ENCODE data around the gene TRMO. TPM values are rescaled to one million over a fixed set of nuclear protein-coding genes. Genes with fewer than 3 reads are reported as not detected.
"Not testable (repeated sequence)": the region's sequence is repeated elsewhere in the genome, so short reads cannot be mapped to it uniquely, and the experiment has no call there.

The TRMO gene, protein sequence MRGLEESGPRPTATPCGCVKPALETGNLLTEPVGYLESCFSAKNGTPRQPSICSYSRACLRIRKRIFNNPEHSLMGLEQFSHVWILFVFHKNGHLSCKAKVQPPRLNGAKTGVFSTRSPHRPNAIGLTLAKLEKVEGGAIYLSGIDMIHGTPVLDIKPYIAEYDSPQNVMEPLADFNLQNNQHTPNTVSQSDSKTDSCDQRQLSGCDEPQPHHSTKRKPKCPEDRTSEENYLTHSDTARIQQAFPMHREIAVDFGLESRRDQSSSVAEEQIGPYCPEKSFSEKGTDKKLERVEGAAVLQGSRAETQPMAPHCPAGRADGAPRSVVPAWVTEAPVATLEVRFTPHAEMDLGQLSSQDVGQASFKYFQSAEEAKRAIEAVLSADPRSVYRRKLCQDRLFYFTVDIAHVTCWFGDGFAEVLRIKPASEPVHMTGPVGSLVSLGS
- 10 to 100 TPM in 1 of 3 donors, 1 to 10 TPM in 2; 5.9 to 11.4 (median 7.9) TPM for polyA plus RNA-seq

DNA sequence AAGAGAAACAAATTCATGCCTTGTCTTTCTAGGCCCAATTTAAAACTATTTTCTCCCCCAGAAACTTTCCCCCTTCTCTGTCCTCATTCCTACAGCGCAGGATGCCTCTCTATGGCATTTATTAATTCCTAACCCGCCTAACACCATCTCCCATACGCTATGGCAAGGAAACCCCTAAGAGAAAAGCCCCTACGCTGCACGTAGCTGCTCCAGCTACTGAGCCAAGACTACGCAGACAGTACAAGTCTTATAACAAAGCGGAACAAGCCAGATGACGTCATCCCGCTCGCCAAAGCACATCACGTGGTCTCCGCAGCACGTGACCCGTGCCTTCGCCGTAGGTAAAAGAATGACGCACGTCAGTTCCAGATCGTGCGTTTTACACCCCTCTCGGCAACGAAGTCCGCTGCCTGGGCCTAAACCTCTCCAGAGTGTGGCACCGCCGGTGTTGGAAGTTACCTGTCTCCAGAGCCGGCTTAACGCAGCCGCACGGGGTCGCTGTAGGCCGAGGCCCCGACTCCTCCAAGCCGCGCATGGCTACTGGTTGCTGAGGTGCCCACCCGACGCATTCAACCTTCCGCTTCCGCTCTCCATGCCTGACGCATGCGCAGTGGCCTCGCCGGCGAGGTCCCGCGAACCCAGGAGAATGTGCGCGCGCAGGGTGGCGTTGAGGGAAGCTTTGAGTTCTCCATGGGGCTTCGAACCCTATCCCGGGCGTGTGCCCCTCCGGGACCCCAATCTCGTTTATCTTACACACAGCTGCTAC, at the start of gene TRMO:
TRMO (minus strand) TSS at position 542 of the 766 bp plus-strand sequence; CDS start at position 535, 7 bp downstream.
- Mint-ChIP-seq H3K4me3 (peak within 1 kb of the TSS; percentile 88 to 95 (median 92)), H3K36me3 (peaks cover 0 to 3% (median 0%) of the 10 kb centered on the region in 3 donors), H3K4me1 (peaks cover 44 to 57% of the 10 kb centered on the region in 2 donors), H3K27ac (peak within 1 kb of the TSS; percentile 96 to 100 (median 99)), H3K27me3 (ENCODE audit: low read depth in 3 of 3) (peaks cover 19 to 25% (median 19%) of the 10 kb centered on the region in 3 donors), H3K9me3 (no peaks in the 10 kb centered on the region)
- DNase-seq = peak; percentile 98 to 99 (median 98)

DNA sequence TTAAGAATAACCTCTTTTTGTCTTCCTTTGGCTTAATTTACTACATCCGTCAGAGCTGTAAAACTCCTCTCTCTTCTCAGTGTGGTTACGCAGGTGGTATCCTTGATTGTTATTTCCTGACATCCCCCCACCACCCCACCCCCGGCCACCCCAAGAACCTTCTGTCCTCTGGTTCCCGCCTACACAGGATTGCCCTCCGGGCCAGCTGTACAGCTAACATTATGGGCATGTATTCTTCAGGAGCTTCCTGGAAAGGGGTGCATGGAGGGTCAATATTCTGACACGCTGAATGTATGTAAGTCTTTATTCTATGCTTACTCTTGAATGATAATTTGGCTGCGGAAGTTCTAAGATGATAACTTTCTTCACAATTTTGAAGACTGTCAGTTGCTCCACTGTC, 47.9 kb upstream of the TRMO start:
- Mint-ChIP-seq H3K27me3 (ENCODE audit: low read depth in 3 of 3) (peaks cover 1 to 11% (median 4%) of the 10 kb centered on the region in 3 donors), H3K4me1 (no peaks in the 10 kb centered on the region), H3K4me3 (no peak overlapping the region), H3K9me3 (no peaks in the 10 kb centered on the region), H3K36me3 (peaks cover 0 to 2% (median 1%) of the 10 kb centered on the region in 3 donors), H3K27ac (no peak overlapping the region)
- no peak for DNase-seq

DNA sequence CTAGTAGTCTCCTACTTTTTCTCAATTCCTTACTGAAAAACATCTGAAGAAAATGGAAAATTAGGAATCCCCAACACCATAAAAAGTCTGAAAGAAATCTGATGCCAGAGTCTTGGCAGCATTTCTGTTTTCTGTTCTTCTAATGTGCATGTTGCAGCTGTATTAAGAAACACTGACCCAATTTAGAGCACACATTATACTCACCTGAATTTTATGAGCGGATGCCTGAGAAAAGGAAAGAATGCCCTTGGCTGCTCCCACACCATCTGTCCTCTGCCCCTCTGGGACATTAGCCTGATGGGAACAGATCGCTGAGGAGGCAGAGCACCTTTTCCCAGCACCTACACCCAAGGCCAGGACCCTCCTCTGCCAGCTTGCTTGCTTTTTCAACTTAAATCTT, 46.7 kb upstream of the TRMO start:
- H3K36me3 Mint-ChIP-seq = no peaks in the 10 kb centered on the region
- peaks cover 0 to 10% (median 4%) of the 10 kb centered on the region in 3 donors for H3K27me3 Mint-ChIP-seq (ENCODE audit: low read depth in 3 of 3)
- no peak overlapping the region for H3K27ac Mint-ChIP-seq

DNA sequence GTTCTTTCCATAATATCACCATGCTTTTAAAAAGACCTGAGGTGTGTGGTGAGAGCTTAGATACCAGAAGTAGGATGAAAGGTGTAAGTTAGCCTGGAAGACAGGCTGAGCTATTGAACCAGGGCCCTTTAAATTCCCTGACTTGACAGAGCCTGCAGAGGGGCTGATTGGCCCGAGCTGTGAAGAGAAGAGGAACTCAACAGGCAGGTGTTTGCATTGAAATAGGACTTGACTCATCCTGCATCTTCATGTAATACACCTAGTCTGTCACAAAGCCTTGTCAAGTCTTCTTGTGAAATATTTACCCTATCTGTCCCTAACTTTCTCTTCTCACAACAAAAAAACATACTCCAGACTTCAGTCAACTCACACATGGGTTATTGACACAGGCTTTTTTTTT, 44.2 kb upstream of the TRMO start:
- peaks cover 0 to 8% (median 2%) of the 10 kb centered on the region in 3 donors for H3K27me3 Mint-ChIP-seq (ENCODE audit: low read depth in 3 of 3)
- no peak overlapping the region for H3K27ac Mint-ChIP-seq
- no peaks in the 10 kb centered on the region for H3K4me1 Mint-ChIP-seq
- H3K4me3 Mint-ChIP-seq = no peak overlapping the region
- no peaks in the 10 kb centered on the region for H3K9me3 Mint-ChIP-seq
- no peak for DNase-seq
- H3K36me3 Mint-ChIP-seq = no peaks in the 10 kb centered on the region

More for the DNA sequence above, 46.7 kb upstream of the TRMO start:
- no peaks in the 10 kb centered on the region for H3K9me3 Mint-ChIP-seq
- H3K4me3 Mint-ChIP-seq = no peak overlapping the region
- no peaks in the 10 kb centered on the region for H3K4me1 Mint-ChIP-seq
- no peak for DNase-seq

DNA sequence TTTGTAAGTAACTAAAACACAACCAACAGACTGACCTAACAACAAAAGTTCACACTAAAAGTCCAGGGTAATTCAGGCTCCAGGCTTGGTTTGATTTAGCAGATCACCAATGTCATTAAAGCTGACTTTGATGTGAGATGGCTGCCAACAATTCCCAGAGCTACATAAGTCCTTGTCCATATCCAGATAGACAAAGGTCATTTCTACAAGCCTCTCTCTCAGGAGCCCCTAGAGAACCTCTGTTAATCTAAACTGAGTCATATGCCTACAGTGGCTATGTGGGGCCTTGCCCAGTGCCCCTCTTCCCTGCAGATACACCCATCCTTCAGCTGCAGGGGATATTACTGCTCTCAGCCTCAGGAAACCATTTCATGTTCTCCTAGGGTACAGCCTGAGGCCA, 42.6 kb upstream of the TRMO start:
- Mint-ChIP-seq H3K9me3 (no peaks in the 10 kb centered on the region), H3K4me1 (no peaks in the 10 kb centered on the region), H3K27ac (no peak overlapping the region), H3K36me3 (no peaks in the 10 kb centered on the region), H3K27me3 (ENCODE audit: low read depth in 3 of 3) (peaks cover 0 to 8% (median 0%) of the 10 kb centered on the region in 3 donors), H3K4me3 (no peak overlapping the region)
- no peak for DNase-seq

DNA sequence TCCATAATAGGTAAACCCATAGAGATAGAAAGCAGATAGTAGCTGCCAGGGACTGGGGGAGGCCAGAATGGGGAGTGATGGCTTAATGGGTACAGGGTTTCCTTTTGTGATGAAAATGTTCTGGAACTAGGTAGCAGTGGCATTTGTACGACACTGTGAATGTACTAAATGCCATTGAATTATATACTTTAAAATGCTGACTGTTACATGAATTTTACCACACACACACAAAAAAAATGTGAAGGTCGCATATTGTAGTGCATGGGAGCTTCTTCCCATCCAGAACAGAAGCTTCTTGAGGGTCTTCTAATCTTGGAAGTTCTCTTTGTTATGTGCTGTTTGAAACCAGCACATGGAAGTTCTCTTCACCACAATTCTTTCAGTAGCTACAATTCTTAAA, 40.9 kb upstream of the TRMO start:
- Mint-ChIP-seq H3K4me3 (no peak overlapping the region), H3K9me3 (no peaks in the 10 kb centered on the region), H3K27ac (no peak overlapping the region), H3K36me3 (no peaks in the 10 kb centered on the region), H3K4me1 (no peaks in the 10 kb centered on the region), H3K27me3 (ENCODE audit: low read depth in 3 of 3) (peaks cover 0 to 6% (median 0%) of the 10 kb centered on the region in 3 donors)
- no peak for DNase-seq

DNA sequence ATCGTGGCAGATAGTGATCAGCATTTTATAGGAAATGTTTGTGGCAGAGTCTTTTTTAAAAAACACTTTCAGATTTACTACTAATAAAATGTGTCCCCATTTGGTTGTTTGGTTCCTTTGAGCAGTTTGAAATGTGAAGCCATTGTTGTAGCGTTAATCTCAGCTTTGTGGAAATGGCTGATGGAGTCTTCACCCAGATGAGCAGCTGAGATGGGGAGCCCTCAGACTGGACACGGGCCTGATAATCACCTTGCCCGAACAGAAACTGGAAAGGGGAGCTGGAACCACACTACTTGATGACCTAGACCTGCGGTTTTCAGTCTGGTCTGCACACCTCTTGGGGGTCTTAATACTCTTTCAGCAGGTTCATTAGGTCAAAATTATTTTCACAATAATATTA, 40.3 kb upstream of the TRMO start:
- no peak overlapping the region for H3K4me3 Mint-ChIP-seq
- no peaks in the 10 kb centered on the region for H3K36me3 Mint-ChIP-seq
- no peaks in the 10 kb centered on the region for H3K9me3 Mint-ChIP-seq
- peaks cover 0 to 6% (median 0%) of the 10 kb centered on the region in 3 donors for H3K27me3 Mint-ChIP-seq (ENCODE audit: low read depth in 3 of 3)
- no peak for DNase-seq
- no peak overlapping the region for H3K27ac Mint-ChIP-seq
- no peaks in the 10 kb centered on the region for H3K4me1 Mint-ChIP-seq

DNA sequence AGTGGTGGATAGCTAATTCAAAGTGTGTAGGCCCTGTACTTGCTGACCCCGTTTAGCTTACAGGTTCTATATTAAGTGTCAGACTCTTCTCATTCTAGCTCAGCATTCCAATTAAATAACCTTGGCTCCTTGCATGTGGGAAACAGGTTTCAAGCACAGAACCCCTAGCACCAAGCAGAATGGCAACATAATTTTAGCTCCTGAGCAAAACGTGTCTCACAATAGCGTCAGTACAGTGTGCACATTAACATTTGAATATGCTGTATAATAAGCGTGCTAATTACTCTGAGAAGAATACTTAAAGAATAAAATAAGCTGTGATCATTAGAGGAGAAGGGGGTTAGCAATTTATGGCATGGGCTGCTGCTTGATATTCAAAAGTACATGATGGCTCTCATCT, 39.8 kb upstream of the TRMO start:
- Mint-ChIP-seq H3K9me3 (no peaks in the 10 kb centered on the region), H3K27ac (no peak overlapping the region), H3K36me3 (no peaks in the 10 kb centered on the region), H3K4me1 (no peaks in the 10 kb centered on the region), H3K4me3 (no peak overlapping the region), H3K27me3 (ENCODE audit: low read depth in 3 of 3) (peaks cover 0 to 6% (median 0%) of the 10 kb centered on the region in 3 donors)
- DNase-seq = no peak

DNA sequence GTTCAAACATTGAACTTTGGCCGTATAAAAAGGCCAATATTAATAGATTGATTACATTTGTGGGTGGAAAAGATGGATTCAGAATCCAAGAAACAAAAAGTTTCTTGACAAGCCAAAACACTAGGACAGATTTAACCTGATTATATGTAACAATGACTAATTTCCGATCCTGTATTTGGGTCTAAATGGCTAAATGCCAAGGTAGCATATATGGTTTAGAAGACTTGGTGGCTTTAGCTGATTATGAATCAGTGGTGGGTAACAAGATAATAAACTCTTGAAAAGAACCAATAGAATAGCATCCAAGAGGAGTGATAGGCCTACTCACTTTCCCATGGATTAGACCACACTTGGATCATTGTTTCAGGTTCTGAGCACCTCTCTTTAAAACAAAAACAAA, 39.1 kb upstream of the TRMO start:
- Mint-ChIP-seq H3K36me3 (no peaks in the 10 kb centered on the region), H3K9me3 (no peaks in the 10 kb centered on the region), H3K27ac (no peak overlapping the region), H3K27me3 (ENCODE audit: low read depth in 3 of 3) (peaks cover 0 to 4% (median 0%) of the 10 kb centered on the region in 3 donors), H3K4me1 (no peaks in the 10 kb centered on the region), H3K4me3 (no peak overlapping the region)
- DNase-seq = no peak

DNA sequence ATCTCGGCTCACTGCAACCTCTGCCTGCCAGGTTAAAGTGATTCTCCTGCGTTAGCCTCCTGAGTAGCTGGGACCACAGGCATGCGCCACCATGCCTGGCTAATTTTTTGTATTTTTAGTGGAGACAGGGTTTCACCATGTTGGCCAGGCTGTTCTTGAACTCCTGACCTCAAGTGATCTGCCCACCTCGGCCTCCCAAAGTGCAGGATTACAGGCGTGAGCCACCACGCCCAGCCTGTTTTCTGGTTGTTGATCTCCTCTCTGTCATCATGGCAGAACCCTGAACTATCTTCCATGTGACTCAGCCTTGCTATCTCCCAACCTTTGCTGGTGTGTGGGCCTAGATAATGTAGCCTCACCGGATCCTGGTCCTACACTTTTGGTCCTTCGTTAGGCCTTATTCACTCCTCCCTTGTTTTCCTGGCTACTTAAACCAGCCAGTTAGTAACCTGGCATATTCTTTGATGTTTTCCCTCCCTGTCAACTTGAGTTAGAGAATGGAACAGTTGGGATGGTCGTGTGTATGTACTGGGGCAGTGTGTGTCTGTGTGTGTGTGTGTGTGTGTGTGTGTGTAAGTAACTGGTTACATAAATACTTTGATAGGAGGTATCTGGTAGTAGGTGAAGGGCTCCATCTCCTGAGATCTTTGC, 38.5 kb upstream of the TRMO start:
- not testable (repeated sequence) for H3K4me3 Mint-ChIP-seq; H3K27ac Mint-ChIP-seq; H3K9me3 Mint-ChIP-seq; H3K4me1 Mint-ChIP-seq; H3K27me3 Mint-ChIP-seq (ENCODE audit: low read depth in 3 of 3); H3K36me3 Mint-ChIP-seq; DNase-seq

DNA sequence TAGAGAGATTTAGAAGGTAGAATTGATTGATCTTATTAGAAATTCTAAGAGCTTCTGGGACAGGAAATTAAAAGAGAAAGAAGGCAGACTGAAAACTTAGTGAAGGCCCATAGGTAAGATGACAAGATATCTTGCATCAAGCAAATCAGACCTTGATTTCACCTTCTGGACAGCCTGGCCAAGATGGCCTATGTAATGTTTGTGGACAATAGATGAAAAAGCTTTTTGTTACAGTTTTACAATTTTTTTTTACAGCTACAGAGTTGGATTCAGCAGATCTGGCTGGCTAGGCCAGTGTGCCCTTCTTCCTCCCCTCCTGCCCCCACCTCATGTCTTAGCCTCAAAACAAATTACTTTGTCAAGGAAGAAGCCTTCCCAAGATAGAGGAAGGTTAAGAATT, 37.3 kb upstream of the TRMO start:
- no peak for DNase-seq
- Mint-ChIP-seq H3K4me1 (no peaks in the 10 kb centered on the region), H3K9me3 (no peaks in the 10 kb centered on the region), H3K27me3 (ENCODE audit: low read depth in 3 of 3) (peaks cover 0 to 2% (median 0%) of the 10 kb centered on the region in 3 donors), H3K27ac (peak overlapping the region in 1 of 6 donors; percentile 6), H3K36me3 (no peaks in the 10 kb centered on the region), H3K4me3 (no peak overlapping the region)

DNA sequence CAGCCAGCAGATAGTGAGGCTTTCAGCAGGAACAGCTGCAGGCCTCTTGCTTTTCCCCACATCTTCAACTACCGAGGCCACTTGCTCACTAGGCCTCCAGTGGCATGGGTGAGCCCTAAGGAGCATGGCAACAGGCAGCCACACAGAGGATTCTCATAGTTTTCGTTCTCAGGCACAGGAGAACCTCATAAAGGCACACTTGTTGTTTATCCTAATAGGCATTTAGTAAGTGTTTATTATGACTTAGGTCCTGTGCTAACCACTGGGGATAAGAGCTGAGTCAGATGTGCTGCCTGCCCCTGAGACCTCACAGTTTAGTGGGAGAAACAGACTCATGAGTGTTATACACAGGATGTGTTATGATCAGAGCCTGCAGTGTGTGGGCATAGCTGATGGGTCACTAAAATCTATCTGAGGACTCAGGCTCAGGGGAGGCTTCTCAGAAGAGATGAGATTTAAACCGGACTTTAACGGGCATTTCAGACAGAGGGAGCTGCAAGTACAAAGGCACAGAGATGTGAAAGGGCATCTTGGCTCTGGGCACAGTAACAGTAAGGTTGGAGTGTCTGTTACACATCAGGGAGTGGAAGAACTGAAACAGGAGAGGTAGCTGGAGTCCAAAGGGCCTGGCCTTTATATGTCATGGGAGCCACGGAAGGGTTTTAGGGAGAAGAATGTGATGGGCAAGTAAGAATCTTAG, 36.7 kb upstream of the TRMO start:
- H3K9me3 Mint-ChIP-seq = no peaks in the 10 kb centered on the region
- DNase-seq = no peak
- H3K36me3 Mint-ChIP-seq = no peaks in the 10 kb centered on the region
- peak overlapping the region in 1 of 6 donors; percentile 6 for H3K27ac Mint-ChIP-seq
- H3K27me3 Mint-ChIP-seq (ENCODE audit: low read depth in 3 of 3) = peaks cover 0 to 7% (median 0%) of the 10 kb centered on the region in 3 donors
- no peaks in the 10 kb centered on the region for H3K4me1 Mint-ChIP-seq
- H3K4me3 Mint-ChIP-seq = no peak overlapping the region

DNA sequence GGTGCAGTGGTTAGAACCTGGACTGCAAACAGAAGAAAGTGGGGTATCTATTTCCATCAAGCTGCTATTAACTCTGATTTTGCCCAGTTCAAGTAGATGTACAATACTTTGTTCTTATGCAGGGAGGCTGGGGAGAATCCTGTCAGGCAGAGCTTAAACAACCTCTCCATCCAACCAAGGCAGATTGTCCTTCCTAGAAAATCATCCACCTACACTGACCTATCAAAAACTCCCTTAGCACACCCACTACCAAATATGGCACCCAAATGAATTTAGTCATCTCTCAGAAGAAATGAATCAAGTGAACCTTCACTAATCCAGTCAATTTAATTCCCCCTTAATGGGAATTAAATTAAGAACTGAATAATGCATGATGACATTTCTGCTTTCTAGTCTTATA, 34.0 kb upstream of the TRMO start:
- Mint-ChIP-seq H3K27ac (no peak overlapping the region), H3K4me3 (no peak overlapping the region)

More for the DNA sequence above, 34.0 kb upstream of the TRMO start:
- DNase-seq = no peak
- Mint-ChIP-seq H3K4me1 (no peaks in the 10 kb centered on the region), H3K9me3 (no peaks in the 10 kb centered on the region), H3K27me3 (ENCODE audit: low read depth in 3 of 3) (peaks cover 0 to 9% (median 2%) of the 10 kb centered on the region in 3 donors), H3K36me3 (no peaks in the 10 kb centered on the region)

Data from immature natural killer cell (primary cell).